Measurements from ENCODE around the gene PRKN. TPM values are rescaled to one million over a fixed set of nuclear protein-coding genes. Genes with fewer than 3 reads are reported as not detected.

Gene PRKN
- total and polyA plus RNA-seq, 2 experiments from 2014 or later, result 2.3 to 3.9 TPM

- H3K36me3 ChIP-seq (replicated peaks; ENCODE audit: insufficient read depth, low read depth), result no peaks in the 10 kb centered on the region
- 91% methylated on average over 10 of the region's 10 CpGs for WGBS (ENCODE audit: low lambda C conversion rate, missing lambda C conversion rate)
- H3K4me2 ChIP-seq, result no peak overlapping the region
- no peak for DNase-seq (ENCODE audit: low spot score)
- H4K20me1 ChIP-seq (ENCODE audit: insufficient read depth, poor library complexity, severe bottlenecking), result no peaks in the 10 kb centered on the region
- no peak overlapping the region for H3K4me3 ChIP-seq
- no peak overlapping the region for H3K27ac ChIP-seq
- H3K27me3 ChIP-seq, result no peaks in the 10 kb centered on the region
- H2AFZ ChIP-seq, result no peak overlapping the region
- H3K9me2 ChIP-seq (replicated peaks; ENCODE audit: insufficient read depth), result no peaks in the 10 kb centered on the region
- H3K4me1 ChIP-seq (ENCODE audit: insufficient read depth), result no peaks in the 10 kb centered on the region
- H3K79me2 ChIP-seq, result no peaks in the 10 kb centered on the region
- TF ChIP-seq CTCF (IDR thresholded peaks at IDR 0.05; ENCODE audit: poor library complexity) (no peak), EZH2 (IDR thresholded peaks at IDR 0.05; ENCODE audit: borderline replicate concordance) (no peak), EZH2phosphoT487 (IDR thresholded peaks at IDR 0.05; ENCODE audit: low read depth, severe bottlenecking, unreplicated experiment) (no peak)
- no peaks in the 10 kb centered on the region for H3K9me3 ChIP-seq (ENCODE audit: low read depth)
Observed at GRCh38 chr6:161660666-161661571, 1066.6 kb downstream of the PRKN start.

DNA sequence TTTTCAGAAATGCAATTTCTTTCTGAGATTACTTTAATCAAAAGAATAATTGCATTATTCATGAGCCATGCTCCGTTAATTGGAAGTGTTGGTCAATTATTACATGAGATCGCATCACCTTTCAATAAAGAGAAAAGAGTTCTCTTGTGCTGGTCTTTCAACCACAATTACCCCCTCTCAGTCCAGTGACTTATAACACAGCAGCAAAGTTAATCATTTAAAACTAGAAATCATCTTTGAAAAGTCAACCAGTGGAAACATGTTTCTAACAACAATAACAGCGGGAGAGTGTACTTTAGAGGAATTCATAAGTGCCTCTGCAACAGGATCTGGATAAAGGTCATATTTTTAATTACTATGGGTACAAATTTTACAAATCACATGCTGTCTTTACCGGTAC is 1069.4 kb downstream of the PRKN start:
- Histone ChIP-seq H4K20me1 (ENCODE audit: insufficient read depth, poor library complexity, severe bottlenecking) (no peaks in the 10 kb centered on the region), H3K27me3 (no peaks in the 10 kb centered on the region), H3K4me2 (no peak overlapping the region), H3K36me3 (replicated peaks; ENCODE audit: insufficient read depth, low read depth) (no peaks in the 10 kb centered on the region), H3K4me1 (ENCODE audit: insufficient read depth) (no peaks in the 10 kb centered on the region), H3K27ac (no peak overlapping the region), H3K4me3 (no peak overlapping the region), H2AFZ (no peak overlapping the region), H3K9me3 (ENCODE audit: low read depth) (no peaks in the 10 kb centered on the region), H3K9me2 (replicated peaks; ENCODE audit: insufficient read depth) (no peaks in the 10 kb centered on the region), H3K79me2 (no peaks in the 10 kb centered on the region)
- no peak for TF ChIP-seq CTCF (IDR thresholded peaks at IDR 0.05; ENCODE audit: poor library complexity)
- no peak for TF ChIP-seq EZH2 (IDR thresholded peaks at IDR 0.05; ENCODE audit: borderline replicate concordance)
- TF ChIP-seq EZH2phosphoT487 (IDR thresholded peaks at IDR 0.05; ENCODE audit: low read depth, severe bottlenecking, unreplicated experiment), result no peak
- DNase-seq (ENCODE audit: low spot score), result no peak
- WGBS (ENCODE audit: low lambda C conversion rate, missing lambda C conversion rate), result 88% methylated on average over 4 of the region's 4 CpGs

GRCh38 chr6:161654209-161654608 is 1073.4 kb downstream of the PRKN start:
- Histone ChIP-seq H3K9me2 (replicated peaks; ENCODE audit: insufficient read depth) (no peaks in the 10 kb centered on the region), H3K79me2 (no peaks in the 10 kb centered on the region), H3K27ac (no peak overlapping the region), H3K4me3 (no peak overlapping the region), H3K9me3 (ENCODE audit: low read depth) (no peaks in the 10 kb centered on the region), H2AFZ (no peak overlapping the region), H3K4me1 (ENCODE audit: insufficient read depth) (no peaks in the 10 kb centered on the region), H3K4me2 (no peak overlapping the region), H3K36me3 (replicated peaks; ENCODE audit: insufficient read depth, low read depth) (no peaks in the 10 kb centered on the region), H4K20me1 (ENCODE audit: insufficient read depth, poor library complexity, severe bottlenecking) (no peaks in the 10 kb centered on the region), H3K27me3 (no peaks in the 10 kb centered on the region)
- WGBS (ENCODE audit: low lambda C conversion rate, missing lambda C conversion rate), result 86% methylated on average over 6 of the region's 6 CpGs
- no peak for DNase-seq (ENCODE audit: low spot score)
- TF ChIP-seq EZH2 (IDR thresholded peaks at IDR 0.05; ENCODE audit: borderline replicate concordance) (no peak), EZH2phosphoT487 (IDR thresholded peaks at IDR 0.05; ENCODE audit: low read depth, severe bottlenecking, unreplicated experiment) (no peak), CTCF (IDR thresholded peaks at IDR 0.05; ENCODE audit: poor library complexity) (no peak)
